OCI-M2 (cell line): ENCODE data around the gene HMCES.
A peak's percentile ranks its signal among the peaks of the same experiment; 100 is the strongest.
"Not testable (repeated sequence)": the region's sequence is repeated elsewhere in the genome, so short reads cannot be mapped to it uniquely, and the experiment has no call there.

Experiments
- DNase-seq: peaks from one replicate; lab custom pipeline; 2025; ENCODE audit not compliant: unreplicated experiment; lab: John Stamatoyannopoulos, UW

The HMCES gene

DNA sequence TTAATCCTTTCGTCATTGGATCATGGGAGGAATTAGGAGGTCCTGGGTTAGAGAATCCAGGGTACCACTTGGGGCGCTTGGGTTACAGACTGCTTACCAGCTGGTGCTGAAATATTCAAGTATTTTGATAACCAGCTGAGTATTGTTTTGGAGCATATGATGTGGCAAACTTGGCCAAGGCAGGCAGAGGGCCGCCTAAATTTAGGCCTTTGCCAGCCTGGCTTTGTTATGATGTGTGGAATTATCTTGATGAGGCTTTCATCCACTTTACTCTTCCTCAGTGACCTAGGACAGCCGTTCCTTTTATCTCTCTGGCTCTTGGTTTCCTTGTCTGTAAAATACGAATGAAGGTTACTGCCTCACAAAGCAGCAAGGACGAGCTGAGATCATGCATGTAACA lies 22.4 kb upstream of the HMCES start:
- no peak for DNase-seq

DNA sequence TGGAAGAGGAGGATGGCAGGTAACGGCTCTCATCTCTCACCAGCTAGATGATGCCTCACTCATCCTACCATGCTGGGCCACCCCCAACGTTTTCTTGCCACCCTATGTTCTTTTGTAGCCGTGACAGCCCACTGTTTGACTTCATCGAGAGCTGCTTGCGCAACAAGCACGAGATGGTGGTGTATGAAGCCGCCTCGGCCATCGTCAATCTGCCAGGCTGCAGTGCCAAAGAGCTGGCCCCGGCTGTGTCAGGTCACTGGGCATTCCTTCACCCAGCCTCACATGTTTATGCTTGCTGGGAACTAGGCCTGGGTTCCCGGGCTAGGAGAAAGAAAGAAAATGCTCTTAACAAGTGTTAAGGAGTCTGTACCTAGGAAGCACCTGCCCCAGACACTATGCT lies 21.1 kb upstream of the HMCES start:
- no peak for DNase-seq

DNA sequence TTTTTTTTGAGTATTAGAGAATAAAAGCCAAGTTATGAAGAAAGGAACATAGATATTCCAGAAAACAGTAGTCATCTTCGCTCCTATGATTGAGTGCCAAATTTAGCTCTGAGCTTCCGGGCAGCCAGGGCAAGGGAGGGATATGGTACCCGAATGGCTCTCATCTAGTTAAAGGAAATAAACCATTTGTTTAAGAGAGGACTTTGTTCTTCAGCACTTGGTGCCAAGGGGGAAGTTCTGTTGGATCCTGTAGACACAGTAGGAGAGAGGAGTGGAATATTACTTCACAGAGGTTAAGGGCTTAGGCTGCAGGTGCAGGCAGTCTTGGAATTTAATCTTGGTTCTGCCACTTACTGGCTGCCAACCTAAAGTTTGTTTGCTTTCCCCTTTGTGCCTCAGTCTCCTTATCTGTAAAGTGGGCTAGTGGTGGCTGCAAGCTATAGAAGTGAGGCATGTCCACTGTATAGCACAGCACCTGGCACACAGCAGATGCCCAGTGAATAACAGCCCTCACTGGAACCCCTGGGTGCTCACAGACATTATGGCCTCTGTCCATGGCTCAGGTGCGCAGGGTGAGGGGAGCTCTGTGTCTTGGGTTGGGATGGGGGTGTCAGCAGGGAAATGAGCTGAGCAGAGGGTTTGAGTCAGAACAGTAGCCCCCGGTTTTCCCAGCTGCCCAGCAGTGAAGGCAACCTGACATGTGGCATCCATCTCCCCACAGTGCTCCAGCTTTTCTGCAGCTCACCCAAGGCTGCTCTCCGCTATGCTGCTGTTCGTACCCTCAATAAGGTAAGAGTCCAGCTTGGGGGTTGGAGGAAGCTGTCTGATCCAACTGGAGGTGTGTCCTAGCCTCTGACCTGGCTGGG lies 18.8 kb upstream of the HMCES start:
- DNase-seq, result no peak

DNA sequence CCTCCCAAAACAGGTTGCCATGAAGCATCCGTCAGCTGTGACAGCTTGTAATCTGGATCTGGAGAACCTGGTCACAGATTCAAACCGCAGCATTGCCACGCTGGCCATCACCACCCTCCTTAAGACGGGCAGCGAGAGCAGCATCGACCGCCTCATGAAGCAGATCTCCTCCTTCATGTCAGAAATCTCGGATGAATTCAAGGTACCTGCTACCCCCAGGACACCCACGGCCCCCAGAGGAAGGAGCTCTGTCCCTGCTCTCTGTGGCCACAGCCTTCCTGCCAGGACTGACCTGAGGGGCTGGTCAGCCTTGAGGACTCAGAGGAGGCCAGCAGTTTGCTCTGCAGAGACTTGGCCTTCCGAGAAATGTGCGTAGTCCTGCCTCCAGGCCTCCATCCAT lies 18.1 kb upstream of the HMCES start:
- no peak for DNase-seq

DNA sequence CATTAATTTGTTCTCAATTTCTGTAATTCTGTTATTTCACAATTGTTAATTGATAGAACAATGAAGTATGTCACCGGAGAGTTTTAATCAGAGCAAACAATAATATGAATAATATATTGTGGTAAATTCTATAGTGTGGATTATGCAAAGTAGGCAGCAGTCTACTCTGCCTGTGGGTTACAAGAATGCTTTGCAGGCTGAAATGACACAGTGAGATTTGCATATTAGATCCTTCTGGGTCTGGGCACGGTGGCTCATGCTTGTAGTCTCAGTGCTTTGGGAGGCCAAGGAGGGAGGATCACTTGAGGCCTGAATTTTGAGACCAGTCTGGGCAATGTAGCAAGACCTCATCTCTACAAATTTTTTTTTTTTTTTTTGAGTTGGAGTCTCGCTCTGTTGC lies 16.8 kb upstream of the HMCES start:
- no peak for DNase-seq

DNA sequence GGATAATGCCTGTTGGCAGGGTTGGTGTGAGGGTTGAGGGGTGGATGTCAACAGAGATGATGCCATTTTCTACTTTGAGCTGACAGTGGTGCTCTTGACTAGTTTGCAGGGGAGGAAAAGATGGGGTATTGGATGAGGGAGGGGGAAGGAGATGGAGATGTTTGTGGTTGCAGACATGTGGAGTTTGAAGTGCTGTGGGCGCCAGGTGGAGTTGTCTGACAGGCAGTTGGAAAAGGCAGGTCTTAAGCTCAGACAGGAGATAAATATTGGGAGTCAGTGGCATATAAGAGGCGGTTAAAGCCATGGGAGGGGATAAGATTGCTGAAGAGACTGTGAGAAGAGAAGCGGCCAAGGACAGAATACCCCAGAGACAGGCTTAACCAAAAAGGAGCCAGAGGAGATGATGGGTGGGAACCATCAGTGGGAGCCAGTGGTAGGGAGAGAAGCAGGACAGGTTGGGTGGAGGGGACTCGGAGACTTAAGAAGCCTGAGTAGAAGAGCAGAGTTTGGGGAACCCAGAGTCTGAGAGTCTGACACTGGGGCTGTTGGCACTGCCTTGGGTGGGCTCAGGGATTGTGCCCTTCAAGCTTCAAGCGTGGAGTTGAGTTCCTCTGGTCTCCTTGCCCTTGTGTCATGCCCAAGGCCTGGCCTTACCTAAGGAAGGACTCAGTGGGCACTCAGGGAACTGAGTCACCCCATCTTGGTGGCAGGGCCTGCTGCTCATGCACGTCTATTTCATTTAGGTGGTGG lies 15.3 kb upstream of the HMCES start:
- no peak for DNase-seq

DNA sequence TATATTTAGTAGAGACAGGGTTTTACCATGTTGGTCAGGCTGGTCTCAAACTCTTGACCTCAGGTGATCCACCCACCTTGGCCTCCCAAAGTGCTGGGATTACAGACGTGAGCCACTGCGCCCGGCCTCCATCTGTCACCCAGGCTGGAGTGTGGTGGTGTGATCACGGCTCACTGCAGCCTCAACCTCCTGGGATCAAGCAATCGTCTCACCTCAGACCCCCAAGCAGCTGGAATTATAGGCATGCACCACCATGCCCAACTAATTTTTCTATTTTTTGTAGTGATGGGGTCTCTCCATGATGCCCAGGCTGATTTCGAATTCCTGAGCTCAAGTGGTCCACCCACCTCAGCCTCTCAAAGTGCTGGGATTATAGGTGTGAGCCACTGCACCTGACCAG lies 13.7 kb upstream of the HMCES start:
- DNase-seq, result not testable (repeated sequence)

DNA sequence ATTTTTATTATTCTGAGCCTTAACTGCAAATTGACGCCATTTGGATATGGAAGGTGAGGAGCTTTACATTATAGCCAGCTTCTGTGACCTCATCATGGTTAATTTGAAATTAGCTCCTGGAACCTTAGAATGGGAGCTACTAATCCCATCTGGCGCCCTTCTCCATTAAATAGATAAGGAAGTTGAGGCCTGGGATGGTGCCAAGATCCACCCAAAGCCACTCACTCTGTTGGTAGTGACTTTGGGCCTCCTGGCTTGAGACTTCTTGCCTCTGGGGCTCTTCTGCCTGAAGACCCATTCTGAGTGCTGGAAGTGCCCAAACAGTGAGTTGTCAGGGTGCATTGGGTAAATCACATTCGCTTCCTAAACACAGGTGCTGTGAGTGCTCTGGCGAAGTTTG lies 12.0 kb upstream of the HMCES start:
- no peak for DNase-seq

DNA sequence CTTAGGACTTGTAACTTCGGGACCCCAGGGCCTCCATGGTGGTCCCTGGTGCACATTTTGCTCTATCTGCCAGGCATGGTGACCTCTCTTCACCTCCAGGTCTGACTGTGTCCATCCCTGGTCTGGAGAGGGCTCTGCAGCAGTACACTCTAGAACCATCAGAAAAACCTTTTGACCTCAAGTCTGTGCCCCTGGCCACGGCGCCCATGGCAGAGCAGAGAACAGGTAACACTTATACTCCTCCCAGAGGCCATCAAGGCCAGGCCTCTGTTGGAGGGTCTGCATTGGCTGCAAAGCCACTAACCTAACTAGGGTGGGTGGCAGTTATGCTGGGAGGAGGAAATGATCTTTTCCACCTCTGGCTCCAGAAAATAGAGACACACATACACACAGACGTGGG lies 10.3 kb upstream of the HMCES start:
- DNase-seq, result no peak

DNA sequence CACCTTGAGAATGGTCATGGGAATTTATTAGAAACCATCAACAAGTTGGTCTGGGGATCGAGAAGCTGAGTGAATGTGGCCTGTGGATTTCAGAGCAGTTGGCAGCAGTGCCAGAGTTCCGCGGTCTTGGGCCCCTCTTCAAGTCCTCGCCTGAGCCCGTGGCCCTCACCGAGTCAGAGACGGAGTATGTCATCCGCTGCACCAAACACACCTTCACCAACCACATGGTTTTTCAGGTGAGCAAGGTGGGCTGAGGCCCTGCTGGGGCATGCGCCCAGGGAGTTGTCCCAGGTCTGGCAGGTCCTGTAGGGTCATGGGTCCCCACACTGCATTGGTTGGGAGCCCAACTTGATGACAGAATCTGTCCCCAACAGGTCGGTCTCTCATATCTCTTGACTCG lies 7.0 kb upstream of the HMCES start:
- no peak for DNase-seq

DNA sequence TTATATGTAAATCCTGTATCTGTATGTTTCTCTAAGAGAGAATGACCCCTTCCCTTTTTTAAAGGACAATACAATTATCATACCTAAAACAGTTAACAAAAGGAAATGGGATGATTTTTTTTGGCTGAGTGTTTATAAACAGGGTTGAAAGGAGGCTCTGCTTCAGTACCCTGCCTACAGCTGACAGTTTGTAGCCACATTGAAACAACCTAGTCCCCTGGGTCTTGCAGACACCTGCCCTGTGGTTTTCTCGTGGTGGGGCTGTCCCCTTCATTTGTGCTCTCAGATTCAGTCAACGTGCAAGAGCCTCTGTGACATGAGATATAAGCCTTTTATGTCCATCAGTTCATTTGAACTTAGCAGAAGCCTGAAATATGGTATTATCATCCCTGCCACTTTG lies 2.3 kb upstream of the HMCES start:
- DNase-seq, result no peak

DNA sequence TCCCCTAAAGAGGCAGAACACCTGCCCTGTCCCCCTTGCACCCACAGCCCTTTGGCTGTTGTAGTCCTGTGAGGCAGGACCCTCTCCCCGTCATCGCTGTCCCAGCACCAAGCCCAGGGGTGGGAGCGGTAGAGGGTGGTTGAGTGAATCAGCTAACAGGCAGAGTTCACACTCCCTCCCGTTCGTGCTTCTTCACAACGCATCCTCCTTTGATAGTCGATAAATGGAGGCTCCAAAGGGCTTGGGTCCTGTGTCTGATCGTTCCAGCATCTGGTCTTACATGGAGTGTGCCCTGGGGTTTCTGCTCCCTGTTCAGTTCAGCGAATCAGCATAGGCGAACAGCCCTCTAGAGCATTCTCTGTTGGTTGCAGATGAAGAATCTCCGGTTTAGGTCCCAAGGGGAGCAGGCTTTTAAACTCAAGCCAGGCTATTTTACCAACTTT lies 820 bp upstream of the HMCES start:
- DNase-seq, result no peak

DNA sequence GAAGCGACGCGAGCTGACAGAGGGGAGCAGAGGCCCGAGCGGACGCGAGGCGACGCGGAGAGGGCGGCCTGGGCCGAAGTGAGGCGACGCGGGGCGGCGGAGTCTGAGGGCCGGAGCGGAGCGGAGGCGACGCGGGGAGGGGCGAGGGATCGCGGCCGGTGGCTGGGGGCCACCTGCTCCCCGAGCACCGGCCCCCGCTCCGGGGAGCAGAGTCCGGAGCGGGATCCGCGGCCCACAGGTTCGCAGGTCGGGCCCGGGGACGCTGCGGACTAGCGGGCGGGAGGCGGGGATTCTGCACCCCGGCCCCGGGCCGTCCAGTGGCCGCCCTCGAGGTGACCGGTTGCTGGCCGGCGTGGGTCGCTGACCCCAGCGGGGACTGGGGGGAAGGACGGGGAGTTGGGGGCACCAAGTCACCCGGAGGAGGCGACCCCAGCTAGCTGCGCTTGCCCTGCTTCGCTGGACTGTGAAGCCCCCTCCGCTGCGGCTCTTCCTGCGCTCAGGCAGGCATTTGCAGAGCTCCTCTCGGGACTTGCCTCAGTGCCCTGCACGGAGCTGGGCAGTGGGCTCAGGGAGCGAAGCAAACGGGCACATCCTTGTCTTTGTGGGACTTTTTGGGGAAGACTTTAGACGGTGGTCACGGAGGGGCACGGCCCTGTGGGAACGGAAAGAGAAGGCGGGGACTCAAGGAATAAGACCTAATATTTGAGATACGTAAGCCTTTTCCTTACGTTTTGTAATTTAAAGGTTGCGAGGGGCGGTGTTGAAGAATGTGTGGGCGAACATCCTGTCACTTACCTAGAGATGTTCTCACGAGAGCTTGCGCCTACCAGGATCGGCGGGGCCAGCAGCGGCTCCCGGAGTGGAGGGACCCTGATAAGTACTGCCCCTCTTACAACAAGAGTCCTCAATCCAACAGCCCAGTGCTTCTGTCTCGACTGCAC lies 566 bp downstream of the HMCES start:
- DNase-seq, result no peak

DNA sequence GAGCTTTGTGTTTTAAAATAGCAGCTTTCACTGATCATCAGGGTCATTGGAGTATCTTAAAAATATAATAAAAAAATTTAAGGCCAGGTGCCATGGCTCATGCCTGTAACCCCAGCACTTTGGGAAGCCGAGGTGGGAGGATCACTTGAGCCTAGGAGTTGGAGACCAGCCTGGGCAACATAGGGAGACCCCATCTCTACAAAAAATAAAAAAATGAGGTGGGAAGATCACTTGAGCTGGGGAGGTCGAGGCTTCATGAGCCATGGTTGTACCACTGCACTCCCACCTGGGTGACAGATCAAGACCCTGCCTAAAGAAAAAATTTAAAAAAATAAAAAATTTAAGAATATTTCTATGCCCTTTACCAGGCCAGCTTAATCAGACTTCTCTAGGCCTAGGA lies 1.5 kb downstream of the HMCES start:
- DNase-seq, result no peak

DNA sequence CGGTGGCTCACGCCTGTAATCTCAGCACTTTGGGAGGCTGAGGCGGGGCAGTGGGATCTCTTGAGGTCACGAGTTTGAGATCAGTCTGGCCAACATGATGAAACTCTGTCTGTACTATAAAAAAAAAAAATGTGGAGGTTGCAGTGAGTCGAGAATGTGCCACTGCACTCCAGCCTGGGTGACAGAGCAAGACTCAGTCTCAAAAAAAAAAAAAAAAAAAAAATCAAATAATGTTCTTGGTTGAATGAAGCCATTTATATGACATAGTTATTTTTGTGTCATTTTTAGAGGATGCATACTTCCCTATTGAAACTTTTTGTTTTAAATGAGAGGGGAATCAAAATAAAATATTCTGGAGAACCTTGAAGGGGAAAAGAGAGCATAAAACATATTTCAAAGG lies 3.1 kb downstream of the HMCES start:
- DNase-seq, result no peak

DNA sequence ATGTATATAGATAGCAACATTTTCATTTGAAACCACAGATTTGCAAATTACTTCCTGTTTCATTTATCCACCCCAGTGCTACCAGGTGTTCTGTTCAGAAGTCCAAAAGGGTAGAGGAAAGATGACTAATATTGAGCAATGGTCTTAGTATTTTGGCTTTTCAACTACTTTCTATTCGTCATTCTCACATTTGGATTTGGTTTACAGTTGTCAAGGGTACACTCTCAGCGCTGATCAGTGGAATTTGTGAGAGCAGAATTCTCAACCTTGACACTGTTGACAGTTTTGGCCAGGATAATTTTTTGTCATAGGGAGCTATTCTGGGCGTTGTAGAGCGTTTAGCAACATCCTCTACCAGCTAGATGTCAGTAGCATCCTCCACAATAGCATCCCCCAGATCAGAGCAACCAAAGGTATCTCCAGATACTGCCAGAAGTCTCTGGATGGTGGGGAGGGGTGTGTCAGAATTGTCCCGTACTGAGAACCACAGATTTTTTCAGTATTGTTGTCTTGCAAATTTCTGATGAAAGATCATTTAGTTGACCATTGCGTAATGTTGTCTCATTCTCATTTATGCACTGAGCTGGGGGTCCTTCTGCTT lies 4.2 kb downstream of the HMCES start:
- DNase-seq, result no peak

DNA sequence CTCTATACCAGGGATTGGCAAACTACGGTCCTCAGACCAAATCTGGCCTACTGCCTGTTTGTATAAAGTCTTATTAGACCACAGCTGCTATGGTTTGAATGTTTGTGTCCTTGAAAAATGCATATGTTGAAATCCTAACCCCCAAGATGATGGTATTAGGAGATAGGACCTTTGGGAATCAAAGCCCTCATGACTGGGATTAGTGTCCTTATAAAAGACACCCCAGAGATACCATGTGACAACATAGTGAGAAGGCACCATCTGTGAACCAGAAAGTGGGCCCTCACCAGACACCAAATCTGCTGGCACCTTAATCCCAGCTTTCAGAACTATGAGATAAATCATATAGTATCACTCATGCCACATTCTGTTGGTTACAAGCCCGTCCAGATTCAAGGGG lies 7.4 kb downstream of the HMCES start:
- no peak for DNase-seq

DNA sequence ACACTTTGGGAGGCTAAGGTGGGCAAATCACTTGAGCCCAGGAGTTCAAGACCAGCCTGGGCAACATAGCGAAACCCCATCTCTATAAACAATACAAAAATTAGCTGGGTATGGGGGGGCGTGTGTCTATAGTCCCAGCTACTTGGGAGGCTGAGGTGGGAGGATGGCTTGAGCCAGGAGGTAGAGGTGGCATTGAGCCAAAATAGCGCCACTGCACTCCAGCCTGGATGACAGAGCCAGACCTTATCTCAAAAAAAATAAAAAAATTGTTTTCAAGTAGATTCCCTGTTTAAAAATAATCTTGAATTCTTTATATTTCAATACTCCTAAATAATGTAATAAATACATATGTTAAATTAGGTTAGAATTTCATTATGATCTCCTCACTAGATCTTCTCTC lies 9.8 kb downstream of the HMCES start:
- DNase-seq, result no peak

DNA sequence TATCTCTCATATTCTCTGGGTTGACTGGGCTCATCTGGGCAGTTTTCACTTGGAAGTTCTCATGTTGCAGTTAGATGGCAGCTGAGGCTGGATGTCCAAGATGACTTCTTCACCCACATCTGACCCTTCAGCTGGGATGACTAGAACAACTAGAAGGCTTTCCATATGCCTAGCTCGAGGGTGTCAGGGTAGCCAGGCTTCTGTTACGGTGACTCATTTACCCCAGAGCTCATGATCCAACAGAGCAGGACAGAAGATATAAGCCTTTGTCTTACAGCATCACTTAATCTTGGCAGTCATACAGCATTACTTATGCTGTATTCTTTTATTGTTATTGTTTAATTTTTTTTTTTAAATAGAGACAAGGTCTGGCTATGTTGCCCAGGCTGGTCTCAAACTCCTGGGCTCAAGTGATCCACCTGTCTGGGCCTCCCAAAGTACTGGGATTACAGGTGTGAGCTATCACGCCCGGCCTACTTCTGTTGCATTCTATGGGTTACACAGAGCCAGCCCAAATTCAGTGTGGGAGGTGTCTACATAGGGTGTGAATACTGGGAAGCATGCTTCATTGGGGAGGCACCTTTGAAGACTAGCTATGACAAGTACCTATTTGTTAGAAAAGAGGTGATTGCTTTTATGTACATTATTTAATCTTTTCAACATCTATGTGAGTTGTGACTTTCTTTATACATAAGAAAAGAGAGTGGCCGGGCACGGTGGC lies 10.7 kb downstream of the HMCES start:
- DNase-seq, result peak; percentile 37

DNA sequence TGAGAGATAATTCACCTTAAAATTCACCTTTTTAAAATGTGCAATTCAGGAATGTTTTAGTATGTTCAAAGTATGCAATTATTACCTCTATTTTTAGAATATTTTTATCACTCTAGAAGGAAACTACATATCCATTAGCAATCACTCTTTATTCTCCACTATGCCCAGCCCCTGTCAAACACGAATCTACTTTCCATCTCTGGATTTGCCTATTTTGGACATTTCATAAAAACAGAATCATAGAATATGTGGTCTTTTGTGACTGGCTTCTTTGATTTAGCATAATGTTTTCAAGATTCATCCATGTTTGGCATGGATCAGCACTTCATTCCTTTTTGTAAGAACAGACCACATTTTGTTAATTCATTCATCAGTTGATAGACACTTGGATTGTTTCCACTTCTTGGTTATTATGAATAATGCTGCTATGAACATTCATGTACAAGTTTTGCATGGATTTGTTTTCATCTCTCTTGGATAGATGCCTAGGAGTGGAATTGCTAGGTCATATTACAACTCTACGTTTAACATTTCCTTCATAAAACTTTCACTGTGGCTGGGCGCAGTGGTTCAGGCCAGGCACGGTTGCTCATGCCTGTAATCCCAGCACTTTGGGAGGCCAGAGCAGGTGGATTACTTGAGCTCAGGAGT lies 12.7 kb downstream of the HMCES start:
- no peak for DNase-seq
